ENCODE data around the gene ZNF281. TPM values are rescaled to one million over a fixed set of nuclear protein-coding genes. Genes with fewer than 3 reads are reported as not detected.

The ZNF281 gene
- total and polyA plus RNA-seq, 9 of the 15 experiments (the other 6 are each of a cell fraction or from before 2014, with no cell fraction given): 9.6 to 24.9 (median 16.5) TPM

- TF ChIP-seq MEIS2 (IDR thresholded peaks at IDR 0.05; ENCODE audit: partially characterized antibody): peak; percentile 94
- peak in 1 of 2 experiments; percentile 64; a peak in 2 of 4 replicates for TF ChIP-seq HDAC1 (IDR thresholded peaks at IDR 0.05)
- TF ChIP-seq ZNF696 (CRISPR knock-in tag; conservative IDR thresholded peaks at IDR 0.05): no peak
- TF ChIP-seq FOXK2 (conservative IDR thresholded peaks at IDR 0.05 in 1 of 2, IDR thresholded peaks at IDR 0.05 in 1 of 2; ENCODE audit: low read depth in 2 of 2): no peak; a peak in 1 of 4 replicates
- TF ChIP-seq EHMT2 (IDR thresholded peaks at IDR 0.05): peak; percentile 56
- TF ChIP-seq E2F3 (CRISPR knock-in tag; IDR thresholded peaks at IDR 0.05): no peak
- no peak for TF ChIP-seq ZNF695 (CRISPR knock-in tag; IDR thresholded peaks at IDR 0.05)
- no peak for TF ChIP-seq MAFG (tag; conservative IDR thresholded peaks at IDR 0.05)
- peak; percentile 85 for TF ChIP-seq L3MBTL2 (IDR thresholded peaks at IDR 0.05)
- no peak for TF ChIP-seq CTCF (IDR thresholded peaks at IDR 0.05 in 2 of 3, conservative IDR thresholded peaks at IDR 0.05 in 1 of 3; ENCODE audit: insufficient read depth in 2 of 3, low read depth in 1 of 3, low read length in 3 of 3)
- TF ChIP-seq ZNF354B (CRISPR knock-in tag; IDR thresholded peaks at IDR 0.05): no peak
- no peak for TF ChIP-seq SFPQ (IDR thresholded peaks at IDR 0.05; ENCODE audit: low read depth, low read length)
- no peak for TF ChIP-seq NR2C1 (IDR thresholded peaks at IDR 0.05)
- TF ChIP-seq NR2C1 (tag; IDR thresholded peaks at IDR 0.05): no peak
- no peak for TF ChIP-seq NFE2L1 (tag; IDR thresholded peaks at IDR 0.05; ENCODE audit: borderline replicate concordance, low read depth)
- no peak for TF ChIP-seq STAT5B (CRISPR knock-in tag; IDR thresholded peaks at IDR 0.05)
- TF ChIP-seq ZNF165 (CRISPR knock-in tag; IDR thresholded peaks at IDR 0.05; ENCODE audit: borderline replicate concordance): no peak
- no peak for TF ChIP-seq ETV1 (tag; conservative IDR thresholded peaks at IDR 0.05; ENCODE audit: low read depth)
- TF ChIP-seq HDAC2 (IDR thresholded peaks at IDR 0.05): peak; percentile 78
- no peak for TF ChIP-seq BRF2 (IDR thresholded peaks at IDR 0.05; ENCODE audit: borderline replicate concordance, insufficient read depth, insufficient read length)
- 0 out of 2 replicates have a peak, but pooled peaks have one; percentile 62 for TF ChIP-seq KDM2B (CRISPR knock-in tag; IDR thresholded peaks at IDR 0.05)
- TF ChIP-seq DACH1 (IDR thresholded peaks at IDR 0.05; ENCODE audit: partially characterized antibody): no peak
- no peak for TF ChIP-seq HNRNPUL1 (IDR thresholded peaks at IDR 0.05; ENCODE audit: low read length)
- no peak for TF ChIP-seq RBM17 (IDR thresholded peaks at IDR 0.05; ENCODE audit: borderline replicate concordance, low read depth, low read length)
- no peak for TF ChIP-seq CC2D1A (IDR thresholded peaks at IDR 0.05)
Observed at GRCh38 chr1:200409761-200410565, at the start of gene ZNF281 (continued).

Data from K562 (cell line).